NCI-H748 treated with DMSO at 0.1 percent for 48 hours (cell line): ENCODE results near the gene F2RL2.
A peak's percentile ranks its signal among the peaks of the same experiment; 100 is the strongest.
"Not testable (repeated sequence)": the region's sequence is repeated elsewhere in the genome, so short reads cannot be mapped to it uniquely, and the experiment has no call there.

ENCODE experiments used
- DNase-seq: peaks from one replicate; lab custom pipeline; 2025; lab: John Stamatoyannopoulos, UW

Gene F2RL2

GRCh38 chr5:76620166-76620565, 3.0 kb downstream of the F2RL2 start:
- no peak for DNase-seq

- no peak for DNase-seq
Measured at GRCh38 chr5:76617675-76618074, 5.5 kb downstream of the F2RL2 start.

- no peak for DNase-seq
Measured at GRCh38 chr5:76617229-76617628, 6.0 kb downstream of the F2RL2 start.

GRCh38 chr5:76616206-76616605, 7.0 kb downstream of the F2RL2 start:
- no peak for DNase-seq

GRCh38 chr5:76615759-76616158, 7.4 kb downstream of the F2RL2 start:
- no peak for DNase-seq

GRCh38 chr5:76612942-76613341, 10.3 kb downstream of the F2RL2 start:
- DNase-seq, result no peak

GRCh38 chr5:76610196-76610595, 13.0 kb downstream of the F2RL2 start:
- DNase-seq, result no peak

GRCh38 chr5:76608833-76609232, 14.4 kb downstream of the F2RL2 start:
- no peak for DNase-seq

GRCh38 chr5:76607353-76607871, 15.8 kb downstream of the F2RL2 start:
- DNase-seq, result no peak

GRCh38 chr5:76606701-76607100, 16.5 kb downstream of the F2RL2 start:
- no peak for DNase-seq

- no peak for DNase-seq
Measured at GRCh38 chr5:76604838-76605237, 18.4 kb downstream of the F2RL2 start.

GRCh38 chr5:76603991-76604390, 19.2 kb downstream of the F2RL2 start:
- not testable (repeated sequence) for DNase-seq

- DNase-seq, result no peak
Measured at GRCh38 chr5:76602094-76602726, 21.0 kb downstream of the F2RL2 start.

GRCh38 chr5:76601470-76601869, 21.7 kb downstream of the F2RL2 start:
- DNase-seq, result peak; percentile 42

- no peak for DNase-seq
Measured at GRCh38 chr5:76600716-76601115, 22.5 kb downstream of the F2RL2 start.

GRCh38 chr5:76598531-76598930, 24.7 kb downstream of the F2RL2 start:
- DNase-seq, result no peak

- no peak for DNase-seq
Measured at GRCh38 chr5:76595755-76596481, 27.3 kb downstream of the F2RL2 start.

GRCh38 chr5:76594107-76594506, 29.1 kb downstream of the F2RL2 start:
- DNase-seq, result no peak

- DNase-seq, result no peak
Measured at GRCh38 chr5:76592692-76593091, 30.5 kb downstream of the F2RL2 start.

GRCh38 chr5:76591366-76591765, 31.8 kb downstream of the F2RL2 start:
- no peak for DNase-seq

- no peak for DNase-seq
Measured at GRCh38 chr5:76590027-76590426, 33.2 kb downstream of the F2RL2 start.

- DNase-seq, result no peak
Measured at GRCh38 chr5:76586531-76586930, 36.7 kb downstream of the F2RL2 start.

- DNase-seq, result no peak
Measured at GRCh38 chr5:76585783-76586217, 37.4 kb downstream of the F2RL2 start.
